DND-41 (cell line): ENCODE data around the gene KCNMA1.

Source experiments
- ATAC-seq: fragments of 200-7000 bp; cut with Tn5 transposase; 3 replicates; pipeline ENCODE4 v1.9.1; 2021; ENCODE audit warnings: low read depth; ENCODE audit not compliant: insufficient read depth
- DNase-seq: peaks from one replicate; pipeline ENCODE4 v3.0.0-alpha.2; 2020
- H2AFZ ChIP-seq: 2 replicates; pipeline ENCODE4 v1.6.0; 2012; ENCODE audit warnings: low read depth, low read length
- H3K27ac ChIP-seq: 2 replicates; pipeline ENCODE4 v1.5.1; 2012; ENCODE audit warnings: low read length, inconsistent platforms
- H3K27me3 ChIP-seq: fragments of 200-600 bp; sonication (generic); 2 replicates; pipeline ENCODE4 v1.6.0; 2012; ENCODE audit warnings: low read length, mild to moderate bottlenecking, inconsistent platforms; ENCODE audit not compliant: insufficient read depth, poor library complexity
- H3K36me3 ChIP-seq: 2 replicates; pipeline ENCODE4 v1.5.1; 2012; ENCODE audit warnings: low read length, inconsistent platforms; ENCODE audit not compliant: insufficient read depth
- H3K4me1 ChIP-seq: 2 replicates; pipeline ENCODE4 v1.5.1; 2012; ENCODE audit warnings: mild to moderate bottlenecking, low read length; ENCODE audit not compliant: insufficient read depth
- H3K4me2 ChIP-seq: 2 replicates; pipeline ENCODE4 v1.6.0; 2012; ENCODE audit warnings: mild to moderate bottlenecking, moderate library complexity, low read length, inconsistent platforms; ENCODE audit not compliant: insufficient read depth
- H3K4me3 ChIP-seq, 2 experiments: fragments of 200-600 bp in 1 of 2; shearing (Covaris generic) in 1 of 2; 2 replicates each; pipeline ENCODE4 v1.5.1; 2012 to 2016; ENCODE audit warnings: inconsistent platforms in 2 of 2, low read length in 2 of 2, mild to moderate bottlenecking in 2 of 2, low read depth in 1 of 2, moderate library complexity in 1 of 2
- H3K79me2 ChIP-seq: 2 replicates; pipeline ENCODE4 v1.6.0; 2012; ENCODE audit warnings: low read length, inconsistent platforms; ENCODE audit not compliant: insufficient read depth
- H3K9ac ChIP-seq: 2 replicates; pipeline ENCODE4 v1.6.0; 2012; ENCODE audit warnings: low read depth, mild to moderate bottlenecking, inconsistent platforms, low read length, moderate library complexity
- H3K9me3 ChIP-seq: 2 replicates; pipeline ENCODE4 v1.5.1; 2012; ENCODE audit warnings: low read length, moderate library complexity, mild to moderate bottlenecking, inconsistent platforms; ENCODE audit not compliant: insufficient read depth, severe bottlenecking
- H4K20me1 ChIP-seq: 2 replicates; pipeline ENCODE4 v1.6.0; 2012; ENCODE audit warnings: low read length; ENCODE audit not compliant: insufficient read depth
- CTCF ChIP-seq: IDR thresholded peaks from 2 replicates; pipeline ENCODE4 v1.5.1; 2012; ENCODE audit warnings: borderline replicate concordance, low read length, moderate library complexity, mild to moderate bottlenecking; ENCODE audit not compliant: poor library complexity, severe bottlenecking; ENCODE audit errors: extremely low read depth
- EZH2 ChIP-seq: IDR thresholded peaks from 3 replicates; pipeline ENCODE4 v1.6.1; 2012; ENCODE audit warnings: borderline replicate concordance, low read depth, mild to moderate bottlenecking, moderate library complexity, low read length, inconsistent platforms; ENCODE audit not compliant: severe bottlenecking

Gene KCNMA1

DNA sequence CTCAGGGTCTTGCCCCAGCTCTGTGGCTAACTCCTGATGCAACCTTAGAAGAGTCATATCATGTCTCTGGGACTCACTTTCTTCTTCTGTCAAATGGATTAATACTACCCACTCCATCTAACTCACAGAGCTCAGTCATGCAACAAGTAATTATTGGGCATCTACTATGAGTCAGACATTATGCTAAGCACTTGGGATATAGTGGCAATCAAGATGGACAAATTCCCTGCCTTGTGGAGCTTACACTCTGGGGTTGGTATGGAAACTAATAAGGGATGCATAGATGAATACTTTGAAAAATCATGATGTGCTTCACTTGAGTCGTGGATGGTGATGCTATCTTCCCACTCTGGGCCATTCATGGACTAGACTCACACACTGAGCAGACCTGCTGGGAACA, 88.9 kb downstream of the KCNMA1 start:
- no peak overlapping the region for H3K4me3 ChIP-seq
- no peaks in the 10 kb centered on the region for H3K79me2 ChIP-seq
- no peak for TF ChIP-seq CTCF
- no peak for TF ChIP-seq EZH2
- H4K20me1 ChIP-seq: no peaks in the 10 kb centered on the region
- no peak overlapping the region for H3K27ac ChIP-seq
- H3K4me2 ChIP-seq: no peak overlapping the region
- H3K36me3 ChIP-seq: no peaks in the 10 kb centered on the region
- H3K9me3 ChIP-seq: no peaks in the 10 kb centered on the region
- H2AFZ ChIP-seq: no peak overlapping the region
- no peak overlapping the region for H3K9ac ChIP-seq
- no peaks in the 10 kb centered on the region for H3K27me3 ChIP-seq
- peaks cover 8% of the 10 kb centered on the region; the same call in 1 of the 2 replicates for H3K4me1 ChIP-seq
- ATAC-seq (no peak), DNase-seq (no peak)

- H3K36me3 ChIP-seq: no peaks in the 10 kb centered on the region
- H3K9me3 ChIP-seq: no peaks in the 10 kb centered on the region
- no peak overlapping the region for H2AFZ ChIP-seq
- no peaks in the 10 kb centered on the region for H3K27me3 ChIP-seq
- H4K20me1 ChIP-seq: no peaks in the 10 kb centered on the region
- H3K4me2 ChIP-seq: no peak overlapping the region
- no peaks in the 10 kb centered on the region for H3K79me2 ChIP-seq
- DNase-seq (no peak), ATAC-seq (no peak)
- no peak overlapping the region for H3K27ac ChIP-seq
- H3K4me3 ChIP-seq: no peak overlapping the region
- TF ChIP-seq CTCF (no peak), EZH2 (no peak)
- no peak overlapping the region for H3K9ac ChIP-seq
- peaks cover 8% of the 10 kb centered on the region; the same call in 1 of the 2 replicates for H3K4me1 ChIP-seq
Measured at GRCh38 chr10:77548157-77548556, 89.5 kb downstream of the KCNMA1 start.

DNA sequence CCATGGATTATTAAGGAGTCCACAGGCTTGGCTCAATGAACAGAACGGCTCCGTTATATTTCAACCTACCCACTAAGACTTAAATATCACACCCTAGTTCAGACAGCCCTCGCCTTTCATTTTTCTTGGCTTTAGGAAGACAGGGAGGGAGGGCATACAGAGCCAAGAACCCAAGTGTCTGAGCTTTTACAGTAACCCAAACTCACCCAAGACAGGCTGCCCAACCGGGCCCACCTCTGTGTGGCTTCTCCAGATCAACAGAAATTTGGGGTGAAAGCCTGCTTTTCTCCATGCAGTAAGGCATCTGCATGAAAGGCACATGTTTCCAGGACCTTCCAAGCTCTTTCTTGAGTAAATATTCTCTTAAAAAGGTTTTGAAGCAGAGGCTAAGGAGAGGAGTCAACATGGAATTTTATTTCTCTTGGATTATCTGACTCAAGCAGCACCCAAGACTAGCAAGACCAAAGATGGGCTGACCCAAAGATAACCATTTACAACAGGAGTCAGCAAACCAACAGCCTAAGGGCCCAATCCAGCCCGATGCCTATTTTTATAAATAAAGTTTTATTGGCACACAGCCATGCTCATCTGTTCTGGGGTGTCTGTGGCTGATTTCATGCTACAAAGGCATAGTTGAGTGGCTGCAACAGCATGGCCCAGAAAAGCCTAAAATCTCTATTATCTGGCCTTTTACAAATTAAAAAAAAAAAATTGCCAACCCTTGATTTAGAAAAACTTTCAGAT, 90.1 kb downstream of the KCNMA1 start:
- H4K20me1 ChIP-seq: no peaks in the 10 kb centered on the region
- H3K27me3 ChIP-seq: no peaks in the 10 kb centered on the region
- no peak for ATAC-seq
- H3K4me3 ChIP-seq: no peak overlapping the region
- no peaks in the 10 kb centered on the region for H3K9me3 ChIP-seq
- H3K9ac ChIP-seq: no peak overlapping the region
- TF ChIP-seq EZH2 (no peak), CTCF (no peak)
- no peaks in the 10 kb centered on the region for H3K79me2 ChIP-seq
- no peak overlapping the region for H3K4me2 ChIP-seq
- H2AFZ ChIP-seq: no peak overlapping the region
- H3K36me3 ChIP-seq: no peaks in the 10 kb centered on the region
- peaks cover 13% of the 10 kb centered on the region for H3K4me1 ChIP-seq
- H3K27ac ChIP-seq: no peak overlapping the region
- DNase-seq: no peak

- Histone ChIP-seq H3K9ac (no peak overlapping the region), H3K27me3 (no peaks in the 10 kb centered on the region), H3K9me3 (no peaks in the 10 kb centered on the region), H2AFZ (no peak overlapping the region), H4K20me1 (no peaks in the 10 kb centered on the region), H3K27ac (no peak overlapping the region), H3K4me1 (peaks cover 25% of the 10 kb centered on the region), H3K4me2 (no peak overlapping the region), H3K4me3 (no peak overlapping the region), H3K36me3 (no peaks in the 10 kb centered on the region), H3K79me2 (no peaks in the 10 kb centered on the region)
- DNase-seq (no peak), ATAC-seq (no peak)
- no peak for TF ChIP-seq CTCF
- no peak for TF ChIP-seq EZH2
Measured at GRCh38 chr10:77546042-77546441, 91.6 kb downstream of the KCNMA1 start.
